GM10847 (cell line): ENCODE data around the gene HHLA2.

Source experiments
- POLR2A ChIP-seq: IDR thresholded peaks from 2 replicates; pipeline ENCODE4 v1.6.1; 2011; ENCODE audit not compliant: insufficient read length; ENCODE audit errors: extremely low read depth

The HHLA2 gene

GRCh38 chr3:108296239-108296638 is at the start of gene HHLA2:
TSS of gene HHLA2 (plus strand) at chr3:108296548. CDS start at chr3:108351814, 55,266 bp downstream.
- TF ChIP-seq POLR2A = no peak

GRCh38 chr3:108250626-108251025 is 45.7 kb upstream of the HHLA2 start:
- no peak for TF ChIP-seq POLR2A

- no peak for TF ChIP-seq POLR2A
Measured at GRCh38 chr3:108251265-108251664, 45.1 kb upstream of the HHLA2 start.

- no peak for TF ChIP-seq POLR2A
Measured at GRCh38 chr3:108251844-108252243, 44.5 kb upstream of the HHLA2 start.

- TF ChIP-seq POLR2A = no peak
Measured at GRCh38 chr3:108255131-108255530, 41.2 kb upstream of the HHLA2 start.

GRCh38 chr3:108271626-108272025 is 24.7 kb upstream of the HHLA2 start:
- no peak for TF ChIP-seq POLR2A

GRCh38 chr3:108280476-108280875 is 15.9 kb upstream of the HHLA2 start:
- no peak for TF ChIP-seq POLR2A

DNA sequence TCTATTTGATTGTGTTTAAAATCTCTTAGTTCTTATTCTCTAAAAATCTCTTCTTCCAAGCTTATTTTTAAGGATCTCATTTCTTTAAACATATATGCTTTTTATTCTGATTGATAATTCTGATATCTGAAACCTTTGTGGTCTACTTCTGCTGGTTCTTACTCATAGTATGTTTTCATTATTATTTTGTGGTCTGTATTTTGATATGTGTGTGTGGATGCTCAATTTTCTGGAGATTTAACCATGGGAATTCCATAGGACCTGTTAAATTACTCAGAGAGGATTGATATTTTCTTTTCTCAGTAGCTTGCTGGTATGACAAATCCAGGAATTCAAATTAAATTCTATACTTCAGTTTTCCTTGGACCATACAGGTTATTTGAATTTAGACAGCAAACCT is 14.7 kb upstream of the HHLA2 start:
- no peak for TF ChIP-seq POLR2A

DNA sequence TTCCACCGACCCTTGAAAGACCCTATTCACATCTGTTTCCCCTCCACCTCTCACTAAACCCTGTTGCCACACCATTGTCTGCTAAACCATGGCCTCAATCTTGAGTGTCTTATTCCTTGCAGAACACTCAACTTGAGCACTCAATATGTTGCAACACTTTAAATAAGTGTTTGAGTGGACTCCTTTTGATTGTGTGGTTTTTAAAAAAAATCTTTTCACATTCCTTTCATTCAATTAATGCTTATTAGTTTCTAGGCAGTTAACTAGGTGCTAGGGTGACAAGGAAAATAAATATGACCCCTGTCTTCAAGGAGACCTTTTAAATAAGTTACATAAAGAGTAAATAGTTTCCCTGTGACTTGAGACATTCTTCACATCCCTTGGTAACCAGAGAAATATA is 13.3 kb upstream of the HHLA2 start:
- TF ChIP-seq POLR2A = no peak

- no peak for TF ChIP-seq POLR2A
Measured at GRCh38 chr3:108283989-108284388, 12.4 kb upstream of the HHLA2 start.

DNA sequence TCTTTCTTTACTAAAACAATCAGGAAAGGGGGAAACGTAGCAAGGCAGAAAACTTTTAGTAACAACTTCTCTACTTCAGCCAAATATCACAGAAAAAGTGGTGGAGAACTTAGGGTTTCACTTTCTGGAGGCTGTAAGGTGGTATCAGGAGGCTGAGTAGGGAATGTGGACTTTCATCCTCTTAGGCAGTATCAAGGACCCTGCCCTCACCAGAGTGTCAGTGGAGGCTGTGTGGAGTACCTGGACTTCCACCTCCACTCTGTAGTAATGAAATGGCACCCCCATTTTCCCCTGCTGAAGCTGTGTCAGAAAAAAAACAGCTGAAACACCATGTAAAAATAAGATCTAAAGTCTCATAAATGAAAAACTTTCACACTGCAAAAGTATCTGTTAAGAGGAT is 11.2 kb upstream of the HHLA2 start:
- no peak for TF ChIP-seq POLR2A

DNA sequence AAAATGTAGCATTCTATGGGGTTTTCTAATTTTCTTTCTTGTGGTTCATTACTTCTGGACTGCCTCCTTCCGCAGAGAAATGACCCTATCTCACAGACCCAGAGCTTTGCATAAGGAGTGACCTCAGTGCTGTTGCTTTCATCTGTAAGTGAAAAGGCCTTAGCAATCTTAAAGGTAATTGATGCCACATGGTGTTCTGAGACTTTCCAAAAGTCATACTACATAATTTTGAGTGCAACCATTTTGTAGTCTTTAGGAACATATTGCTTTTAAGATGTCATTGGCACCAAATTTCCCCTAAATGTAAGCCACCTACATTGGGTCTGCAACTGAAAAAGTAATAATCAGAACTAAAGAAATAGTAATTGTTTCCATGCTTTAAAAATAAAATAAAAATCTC is 9.2 kb upstream of the HHLA2 start:
- TF ChIP-seq POLR2A = no peak

GRCh38 chr3:108289159-108289558 is 7.2 kb upstream of the HHLA2 start:
- no peak for TF ChIP-seq POLR2A

DNA sequence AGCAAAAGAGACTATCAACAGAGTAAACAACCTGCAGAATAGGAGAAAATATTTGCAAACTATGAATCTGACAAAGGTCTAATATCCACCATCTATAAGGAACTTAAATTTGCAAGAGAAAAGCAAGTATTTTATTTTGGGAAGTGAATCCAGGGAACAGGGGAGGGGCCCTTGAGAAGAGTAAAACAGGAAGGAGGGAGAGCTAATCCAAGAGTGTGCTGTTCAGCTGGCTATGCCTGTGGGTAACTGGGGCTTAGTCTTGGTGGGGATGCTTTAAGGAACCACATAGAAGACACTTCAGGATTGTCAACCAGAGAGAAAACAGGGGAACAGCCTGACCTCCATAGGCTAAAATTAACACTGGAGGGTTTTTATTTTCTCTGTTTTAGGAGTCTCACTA is 3.9 kb upstream of the HHLA2 start:
- TF ChIP-seq POLR2A = no peak

DNA sequence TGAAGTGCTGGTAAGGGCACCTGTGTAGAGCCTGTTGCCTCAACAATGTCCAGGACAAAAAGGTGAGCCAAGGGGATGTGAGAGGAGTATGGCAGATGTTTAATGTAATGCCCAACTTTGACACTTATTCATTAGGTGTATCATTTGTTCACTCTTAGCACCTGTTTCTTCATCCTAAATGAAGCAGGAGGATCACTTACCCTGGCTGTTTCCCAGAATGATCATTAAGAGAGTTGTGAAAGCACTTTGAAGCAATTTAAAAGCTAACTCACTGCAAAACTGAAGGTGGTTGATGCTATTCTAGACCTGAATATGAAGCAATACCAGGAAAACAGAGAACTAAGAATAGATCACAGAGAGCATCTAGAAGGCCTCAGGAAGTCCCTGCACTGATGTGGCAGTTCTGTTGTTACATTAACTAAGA is 3.4 kb upstream of the HHLA2 start:
- TF ChIP-seq POLR2A = no peak

- no peak for TF ChIP-seq POLR2A
Measured at GRCh38 chr3:108293858-108294257, 2.5 kb upstream of the HHLA2 start.

GRCh38 chr3:108295421-108296175 is 750 bp upstream of the HHLA2 start:
- TF ChIP-seq POLR2A = no peak
